HFFc6 (cell line): ENCODE measurements around the gene PDGFB. TPM values are rescaled to one million over a fixed set of nuclear protein-coding genes. Genes with fewer than 3 reads are reported as not detected.

Experiments used
- DNase-seq: peaks from one replicate; pipeline ENCODE4 v3.0.0-alpha.2; 2018
- H3K27ac Mint-ChIP-seq: 2 replicates; pipeline ENCODE4 v1.8.0; 2020; ENCODE audit warnings: mild to moderate bottlenecking, mixed read lengths
- H3K27me3 Mint-ChIP-seq: 2 replicates; pipeline ENCODE4 v1.8.0; 2021; ENCODE audit warnings: mild to moderate bottlenecking, moderate library complexity, mixed read lengths; ENCODE audit not compliant: insufficient read depth
- H3K36me3 Mint-ChIP-seq: 2 replicates; pipeline ENCODE4 v1.8.0; 2021; ENCODE audit warnings: low read depth, mixed read lengths
- H3K4me1 Mint-ChIP-seq: 2 replicates; pipeline ENCODE4 v1.8.0; 2020; ENCODE audit warnings: low read depth, mixed read lengths
- H3K4me3 Mint-ChIP-seq: 2 replicates; pipeline ENCODE4 v1.8.0; 2020; ENCODE audit warnings: mild to moderate bottlenecking, moderate library complexity, mixed read lengths
- H3K9me3 Mint-ChIP-seq: 2 replicates; pipeline ENCODE4 v1.8.0; 2020; ENCODE audit warnings: mild to moderate bottlenecking, mixed read lengths
- total RNA-seq, 6 experiments: library from RNA; stranded (reverse); fragmentation: NEBNext Ultra II Directional; extraction: Animal tissue kit (Norgen Biotek cat#: 25700); gene quantifications; 2 replicates in 1 of 6; 3 replicates in 5 of 6; pipeline ENCODE4 v1.2.3, GENCODE V29; 2021
- TF ChIP-seq, protein P1 (sequence below): fragments of 200-600 bp; sonication (generic); IDR thresholded peaks from 2 replicates; pipeline ENCODE4 v1.5.0; 2021; ENCODE audit warnings: antibody characterized with exemption, mild to moderate bottlenecking

PDGFB gene
- total RNA-seq, 6 experiments from 2014 or later, result not detected

DNA sequence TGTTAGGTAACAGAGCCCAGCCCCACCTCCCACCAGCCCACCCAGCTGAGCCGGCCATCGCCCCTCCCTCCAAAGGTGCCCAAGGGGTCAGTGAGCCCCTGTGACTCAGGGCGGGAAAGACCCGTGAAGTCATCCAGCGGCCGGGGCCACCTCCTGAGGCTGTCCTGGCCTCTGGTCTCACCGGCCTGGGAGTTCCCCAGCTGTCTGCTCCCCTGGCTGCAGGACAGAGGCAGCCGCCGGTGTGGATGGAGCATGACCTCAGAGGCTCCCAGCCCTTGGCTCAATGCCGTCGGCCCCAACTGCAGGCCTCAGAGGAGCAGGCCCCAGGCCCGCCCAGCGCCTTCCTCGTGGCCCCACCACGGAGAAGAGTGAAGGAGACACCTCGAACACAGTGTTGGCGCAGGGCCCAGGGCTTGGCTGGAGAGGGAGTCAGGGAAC, 46.0 kb upstream of the PDGFB start:
- no peak overlapping the region for H3K27ac Mint-ChIP-seq
- no peak overlapping the region for H3K4me3 Mint-ChIP-seq
- peaks cover 24% of the 10 kb centered on the region for H3K4me1 Mint-ChIP-seq
- H3K27me3 Mint-ChIP-seq, result peaks cover 5% of the 10 kb centered on the region; the same call in 1 of the 2 replicates
- no peak for DNase-seq
- TF ChIP-seq, protein P1, sequence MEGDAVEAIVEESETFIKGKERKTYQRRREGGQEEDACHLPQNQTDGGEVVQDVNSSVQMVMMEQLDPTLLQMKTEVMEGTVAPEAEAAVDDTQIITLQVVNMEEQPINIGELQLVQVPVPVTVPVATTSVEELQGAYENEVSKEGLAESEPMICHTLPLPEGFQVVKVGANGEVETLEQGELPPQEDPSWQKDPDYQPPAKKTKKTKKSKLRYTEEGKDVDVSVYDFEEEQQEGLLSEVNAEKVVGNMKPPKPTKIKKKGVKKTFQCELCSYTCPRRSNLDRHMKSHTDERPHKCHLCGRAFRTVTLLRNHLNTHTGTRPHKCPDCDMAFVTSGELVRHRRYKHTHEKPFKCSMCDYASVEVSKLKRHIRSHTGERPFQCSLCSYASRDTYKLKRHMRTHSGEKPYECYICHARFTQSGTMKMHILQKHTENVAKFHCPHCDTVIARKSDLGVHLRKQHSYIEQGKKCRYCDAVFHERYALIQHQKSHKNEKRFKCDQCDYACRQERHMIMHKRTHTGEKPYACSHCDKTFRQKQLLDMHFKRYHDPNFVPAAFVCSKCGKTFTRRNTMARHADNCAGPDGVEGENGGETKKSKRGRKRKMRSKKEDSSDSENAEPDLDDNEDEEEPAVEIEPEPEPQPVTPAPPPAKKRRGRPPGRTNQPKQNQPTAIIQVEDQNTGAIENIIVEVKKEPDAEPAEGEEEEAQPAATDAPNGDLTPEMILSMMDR, result no peak
- H3K36me3 Mint-ChIP-seq, result no peaks in the 10 kb centered on the region
- H3K9me3 Mint-ChIP-seq, result no peaks in the 10 kb centered on the region; the same call in 1 of the 2 replicates

DNA sequence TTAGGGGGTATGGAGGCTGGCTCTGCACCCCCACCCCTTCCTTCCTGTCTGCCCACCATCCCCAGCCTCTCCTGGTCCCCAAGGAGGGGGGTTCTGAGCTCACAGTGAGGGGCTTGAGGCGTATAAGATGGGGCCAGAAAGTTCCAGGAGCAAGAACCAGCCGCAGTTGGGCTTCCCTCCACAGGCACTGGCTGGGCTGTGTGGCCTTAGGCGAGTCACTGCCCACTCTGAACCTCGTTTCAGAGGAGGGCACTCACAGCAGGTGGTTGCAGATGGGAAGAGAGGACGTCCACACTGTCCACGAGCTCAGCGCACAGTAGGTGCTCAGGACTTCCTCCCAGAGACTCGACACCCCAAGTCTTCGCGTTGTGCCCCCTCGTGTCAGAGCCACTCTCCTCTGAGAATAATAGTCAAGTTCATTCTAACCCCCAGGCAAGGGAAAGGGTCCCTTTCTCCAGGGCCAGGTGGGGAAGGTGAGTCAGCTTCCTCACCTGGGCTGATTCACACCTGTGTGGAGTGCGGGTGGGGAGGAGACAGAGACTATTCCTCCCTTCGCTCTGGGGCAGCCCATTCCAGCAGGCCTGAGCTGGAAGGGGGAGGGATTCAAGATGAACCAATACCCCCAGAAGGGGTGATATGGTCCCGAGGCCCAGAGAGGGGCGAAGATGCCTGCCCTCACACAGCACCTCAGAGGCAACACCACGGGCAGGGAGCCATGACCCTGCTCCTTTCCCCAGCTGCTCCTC, 45.4 kb upstream of the PDGFB start:
- TF ChIP-seq, protein P1, result no peak
- DNase-seq, result no peak
- H3K36me3 Mint-ChIP-seq, result peaks cover under 1% of the 10 kb centered on the region; the same call in 1 of the 2 replicates
- peaks cover 5% of the 10 kb centered on the region; the same call in 1 of the 2 replicates for H3K27me3 Mint-ChIP-seq
- H3K4me3 Mint-ChIP-seq, result no peak overlapping the region
- H3K4me1 Mint-ChIP-seq, result peaks cover 24% of the 10 kb centered on the region
- peaks cover under 1% of the 10 kb centered on the region; the same call in 1 of the 2 replicates for H3K9me3 Mint-ChIP-seq
- no peak overlapping the region for H3K27ac Mint-ChIP-seq

DNA sequence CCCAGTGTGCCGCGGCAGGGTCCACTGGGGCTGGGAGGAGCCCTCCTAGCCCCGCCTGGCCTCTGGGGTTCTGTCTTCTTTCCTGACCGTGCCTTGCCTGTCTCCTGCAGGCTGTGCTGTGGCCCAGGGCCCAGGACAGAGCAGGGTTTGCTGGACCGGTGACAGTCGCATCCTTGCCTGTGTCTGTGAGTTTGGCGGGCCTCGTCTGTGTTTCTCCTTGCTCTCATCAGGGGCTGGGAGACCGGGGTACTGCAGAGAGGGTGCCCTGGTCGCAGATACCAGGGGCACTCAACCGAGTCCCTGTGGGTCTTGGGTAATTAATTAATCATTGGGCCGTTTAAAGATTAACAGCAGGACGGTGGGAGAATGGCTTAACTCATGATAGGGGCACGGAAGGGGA, 44.8 kb upstream of the PDGFB start:
- no peak overlapping the region for H3K27ac Mint-ChIP-seq
- no peaks in the 10 kb centered on the region; the same call in 1 of the 2 replicates for H3K27me3 Mint-ChIP-seq
- H3K9me3 Mint-ChIP-seq, result peaks cover 6% of the 10 kb centered on the region
- TF ChIP-seq, protein P1, result no peak
- H3K4me3 Mint-ChIP-seq, result no peak overlapping the region
- H3K4me1 Mint-ChIP-seq, result peaks cover 24% of the 10 kb centered on the region
- H3K36me3 Mint-ChIP-seq, result peaks cover 4% of the 10 kb centered on the region; the same call in 1 of the 2 replicates
- no peak for DNase-seq

DNA sequence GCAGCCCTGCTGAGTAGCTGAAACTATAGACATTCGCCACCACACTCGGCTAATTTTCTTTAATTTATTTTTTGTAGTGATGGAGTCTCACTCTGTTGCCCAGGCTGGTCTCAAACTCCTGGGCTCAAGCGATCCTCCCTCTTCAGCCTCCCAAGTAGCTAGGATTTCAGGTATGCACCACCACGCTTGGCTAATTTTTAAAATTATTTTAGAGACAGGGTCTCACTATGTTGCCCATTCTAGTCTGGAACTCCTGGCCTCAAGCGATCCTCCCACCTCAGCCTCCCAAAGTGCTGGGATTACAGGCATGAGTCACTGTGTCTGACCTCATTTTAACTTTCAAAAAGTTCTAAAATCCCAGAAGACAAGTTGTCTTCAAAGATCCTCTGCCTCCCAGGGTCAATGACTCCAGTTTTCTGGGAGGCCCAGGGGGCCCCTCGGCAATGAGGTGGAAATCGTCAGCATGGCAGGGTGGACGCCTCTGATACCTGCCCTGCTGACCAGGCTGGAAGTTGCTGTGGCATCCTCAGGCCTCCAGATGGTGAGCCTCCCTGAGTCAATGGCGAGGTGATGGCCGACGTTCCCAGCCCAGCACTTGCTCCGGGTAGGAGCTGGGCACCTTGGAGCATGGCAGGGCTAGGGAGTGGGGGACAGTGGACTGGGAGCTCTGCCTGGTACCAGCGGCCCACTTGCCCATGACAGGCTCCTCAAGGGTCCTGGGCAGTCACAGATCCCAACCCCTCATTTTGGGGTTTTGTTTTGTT, 43.5 kb upstream of the PDGFB start:
- TF ChIP-seq, protein P1, result no peak
- H3K27ac Mint-ChIP-seq, result no peak overlapping the region
- peaks cover 33% of the 10 kb centered on the region for H3K4me1 Mint-ChIP-seq
- no peak for DNase-seq
- H3K4me3 Mint-ChIP-seq, result no peak overlapping the region
- H3K27me3 Mint-ChIP-seq, result no peaks in the 10 kb centered on the region; the same call in 1 of the 2 replicates
- H3K9me3 Mint-ChIP-seq, result peaks cover 10% of the 10 kb centered on the region
- peaks cover 4% of the 10 kb centered on the region; the same call in 1 of the 2 replicates for H3K36me3 Mint-ChIP-seq

DNA sequence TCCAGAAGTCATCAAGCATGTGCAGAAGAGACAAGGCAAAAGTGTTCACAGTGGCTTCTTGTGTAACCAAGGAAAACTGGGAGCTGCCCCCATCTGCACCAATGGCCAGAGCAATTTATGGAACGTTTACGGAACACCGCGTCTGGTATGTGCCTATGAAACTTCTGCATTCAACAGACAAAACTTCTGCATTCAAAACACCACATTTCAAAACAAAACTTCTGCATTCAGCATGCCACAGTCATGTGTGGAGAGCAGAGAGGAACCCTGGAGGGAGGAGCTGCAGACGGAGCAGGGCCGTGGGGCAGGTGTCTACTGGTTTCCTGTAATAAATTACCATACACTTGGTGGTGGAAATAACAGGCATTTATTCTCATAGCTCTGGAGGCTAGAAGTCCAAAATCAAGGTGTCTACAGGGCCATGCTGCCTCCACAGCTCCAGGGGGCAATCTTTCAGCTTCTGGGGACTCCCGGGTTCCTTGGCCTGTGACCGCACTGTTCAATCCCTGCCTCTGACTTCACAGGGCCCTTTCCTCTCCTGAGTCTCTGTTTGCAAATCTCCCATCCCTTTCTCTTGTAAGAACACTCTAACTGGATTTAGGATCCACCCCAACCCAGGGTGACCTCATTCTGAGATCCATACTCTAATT, 42.4 kb upstream of the PDGFB start:
- H3K9me3 Mint-ChIP-seq, result peaks cover 10% of the 10 kb centered on the region
- no peak overlapping the region for H3K4me3 Mint-ChIP-seq
- H3K4me1 Mint-ChIP-seq, result peaks cover 34% of the 10 kb centered on the region
- peaks cover 4% of the 10 kb centered on the region; the same call in 1 of the 2 replicates for H3K36me3 Mint-ChIP-seq
- TF ChIP-seq, protein P1, result no peak
- no peaks in the 10 kb centered on the region; the same call in 1 of the 2 replicates for H3K27me3 Mint-ChIP-seq
- DNase-seq, result no peak
- no peak overlapping the region for H3K27ac Mint-ChIP-seq
